ENCODE data around the gene ZNF264.

DNA sequence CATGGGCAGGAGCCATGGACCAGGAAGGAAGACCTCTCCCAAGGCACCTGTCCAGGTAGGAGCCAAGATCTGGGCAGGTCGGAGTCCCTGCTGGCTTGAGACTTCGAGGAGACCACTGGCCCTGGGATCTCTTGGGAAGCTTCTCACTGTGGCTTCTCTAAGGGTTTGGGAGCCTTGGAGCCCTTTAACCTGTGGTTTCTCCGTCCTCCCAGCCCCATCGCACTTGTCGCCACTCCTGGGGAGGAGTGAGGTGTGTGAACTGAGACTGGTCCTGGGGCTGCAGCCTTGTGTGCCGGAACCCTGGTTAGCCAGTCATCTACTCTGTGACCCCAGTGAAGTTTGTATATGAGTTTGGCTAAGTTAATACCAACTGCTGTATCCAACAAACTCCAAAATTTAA is 57.3 kb downstream of the ZNF264 start:
- TF ChIP-seq CTCF (IDR thresholded peaks at IDR 0.05): no peak
- TF ChIP-seq POLR2A (IDR thresholded peaks at IDR 0.05): no peak

All from heart left ventricle (tissue), 13 donors.